ENCODE results near the gene ADAMTSL3. TPM values are rescaled to one million over a fixed set of nuclear protein-coding genes. Genes with fewer than 3 reads are reported as not detected.

ADAMTSL3 gene
- total and polyA plus RNA-seq, 4 donors: 0.85 to 58.2 (median 7.9) TPM

- Histone ChIP-seq H3K4me1 (ENCODE audit: control insufficient read depth in 5 of 5, insufficient read depth in 5 of 5, low read length in 5 of 5) (peaks cover 0 to 3% (median 0%) of the 10 kb centered on the region in 5 donors), H3K27me3 (ENCODE audit: control insufficient read depth in 3 of 3, insufficient read depth in 3 of 3, low read length in 2 of 3) (no peaks in the 10 kb centered on the region), H3K9ac (ENCODE audit: insufficient read depth in 1 of 2, low read length in 2 of 2) (no peak overlapping the region), H3K36me3 (ENCODE audit: control insufficient read depth in 4 of 4, insufficient read depth in 4 of 4, low read length in 4 of 4) (no peaks in the 10 kb centered on the region), H3K27ac (ENCODE audit: low read depth in 1 of 2, low read length in 1 of 2) (no peak overlapping the region), H3K4me3 (no peak overlapping the region), H3K9me3 (ENCODE audit: control insufficient read depth in 4 of 4, insufficient read depth in 3 of 4, low read length in 3 of 4) (no peaks in the 10 kb centered on the region)
- DNase-seq: no peak
- WGBS, 2 donors: 68 to 82% methylated on average over 1 of the region's 1 CpG
- no peak for TF ChIP-seq CTCF (IDR thresholded peaks at IDR 0.05; ENCODE audit: control extremely low read depth, extremely low read depth)
- ATAC-seq (ENCODE audit: insufficient read depth, low FRiP score): no peak
These were observed 274.4 kb downstream of the ADAMTSL3 start for GRCh38 chr15:83928392-83928734.

GRCh38 chr15:83928878-83929418 is 275.0 kb downstream of the ADAMTSL3 start:
- WGBS, 2 donors: 70 to 80% methylated on average over 5 of the region's 5 CpGs
- DNase-seq (peak in 1 of 3 donors; percentile 16), ATAC-seq (ENCODE audit: insufficient read depth, low FRiP score) (no peak)
- TF ChIP-seq CTCF (IDR thresholded peaks at IDR 0.05; ENCODE audit: control extremely low read depth, extremely low read depth): no peak
- H3K9me3 ChIP-seq (ENCODE audit: control insufficient read depth in 4 of 4, insufficient read depth in 3 of 4, low read length in 3 of 4): peaks cover 0 to 4% (median 0%) of the 10 kb centered on the region in 4 donors
- no peak overlapping the region for H3K9ac ChIP-seq (ENCODE audit: insufficient read depth in 1 of 2, low read length in 2 of 2)
- H3K27me3 ChIP-seq (ENCODE audit: control insufficient read depth in 3 of 3, insufficient read depth in 3 of 3, low read length in 2 of 3): no peaks in the 10 kb centered on the region
- H3K4me1 ChIP-seq (ENCODE audit: control insufficient read depth in 5 of 5, insufficient read depth in 5 of 5, low read length in 5 of 5): peaks cover 0 to 3% (median 0%) of the 10 kb centered on the region in 5 donors
- H3K4me3 ChIP-seq: no peak overlapping the region
- H3K36me3 ChIP-seq (ENCODE audit: control insufficient read depth in 4 of 4, insufficient read depth in 4 of 4, low read length in 4 of 4): no peaks in the 10 kb centered on the region
- H3K27ac ChIP-seq (ENCODE audit: low read depth in 1 of 2, low read length in 1 of 2): no peak overlapping the region

- TF ChIP-seq CTCF (IDR thresholded peaks at IDR 0.05; ENCODE audit: control extremely low read depth, extremely low read depth): no peak
- no peak for DNase-seq
- H3K9ac ChIP-seq (ENCODE audit: insufficient read depth in 1 of 2, low read length in 2 of 2): no peak overlapping the region
- no peak overlapping the region for H3K4me3 ChIP-seq
- ATAC-seq (ENCODE audit: insufficient read depth, low FRiP score): no peak
- peaks cover 0 to 7% (median 0%) of the 10 kb centered on the region in 4 donors for H3K9me3 ChIP-seq (ENCODE audit: control insufficient read depth in 4 of 4, insufficient read depth in 3 of 4, low read length in 3 of 4)
- H3K27ac ChIP-seq (ENCODE audit: low read depth in 1 of 2, low read length in 1 of 2): peak overlapping the region in 1 of 2 donors; percentile 17
- WGBS, 2 donors: 93 to 96% methylated on average over 1 of the region's 1 CpG
- no peaks in the 10 kb centered on the region for H3K27me3 ChIP-seq (ENCODE audit: control insufficient read depth in 3 of 3, insufficient read depth in 3 of 3, low read length in 2 of 3)
- peaks cover 0 to 3% (median 0%) of the 10 kb centered on the region in 5 donors for H3K4me1 ChIP-seq (ENCODE audit: control insufficient read depth in 5 of 5, insufficient read depth in 5 of 5, low read length in 5 of 5)
- no peaks in the 10 kb centered on the region for H3K36me3 ChIP-seq (ENCODE audit: control insufficient read depth in 4 of 4, insufficient read depth in 4 of 4, low read length in 4 of 4)
These were observed 275.7 kb downstream of the ADAMTSL3 start for GRCh38 chr15:83929619-83930018.

Data from lung (tissue), 12 donors.